HG03175 (cell line): ENCODE results near the gene SNRPA1.

Source experiments
- ATAC-seq: cut with Tn5 transposase; IDR thresholded peaks from one replicate; pipeline ENCODE4 v1.9.1; 2021; ENCODE audit warnings: mild to moderate bottlenecking, moderate library complexity; ENCODE audit not compliant: unreplicated experiment

SNRPA1 gene

GRCh38 chr15:101294731-101295606, at the start of gene SNRPA1:
TSS of gene SNRPA1 (minus strand) at chr15:101295248. CDS start at chr15:101295178, 70 bp downstream.
- ATAC-seq = peak; percentile 74

GRCh38 chr15:101342056-101342455, 47.0 kb upstream of the SNRPA1 start:
- ATAC-seq = no peak

- ATAC-seq = no peak
Observed at GRCh38 chr15:101338502-101339057, 43.5 kb upstream of the SNRPA1 start.

DNA sequence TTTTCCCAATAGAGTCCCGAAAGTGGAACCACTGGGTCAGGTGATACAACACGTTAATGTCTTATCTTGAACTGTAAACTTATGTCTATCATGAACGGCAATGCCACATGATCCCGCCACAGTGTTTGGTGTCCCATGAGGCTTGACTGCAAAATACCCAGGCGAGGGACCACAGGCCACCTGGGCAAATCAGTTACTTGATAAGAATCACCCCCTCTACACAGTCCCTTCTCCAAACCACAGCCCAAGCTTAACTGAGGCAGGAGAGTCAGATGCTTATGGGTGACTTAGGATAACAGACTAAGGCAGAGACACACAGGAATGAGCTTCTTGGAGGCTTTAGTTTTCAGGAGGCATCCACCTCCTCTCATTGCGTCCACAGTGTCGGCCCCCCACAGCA, 42.9 kb upstream of the SNRPA1 start:
- ATAC-seq = no peak

DNA sequence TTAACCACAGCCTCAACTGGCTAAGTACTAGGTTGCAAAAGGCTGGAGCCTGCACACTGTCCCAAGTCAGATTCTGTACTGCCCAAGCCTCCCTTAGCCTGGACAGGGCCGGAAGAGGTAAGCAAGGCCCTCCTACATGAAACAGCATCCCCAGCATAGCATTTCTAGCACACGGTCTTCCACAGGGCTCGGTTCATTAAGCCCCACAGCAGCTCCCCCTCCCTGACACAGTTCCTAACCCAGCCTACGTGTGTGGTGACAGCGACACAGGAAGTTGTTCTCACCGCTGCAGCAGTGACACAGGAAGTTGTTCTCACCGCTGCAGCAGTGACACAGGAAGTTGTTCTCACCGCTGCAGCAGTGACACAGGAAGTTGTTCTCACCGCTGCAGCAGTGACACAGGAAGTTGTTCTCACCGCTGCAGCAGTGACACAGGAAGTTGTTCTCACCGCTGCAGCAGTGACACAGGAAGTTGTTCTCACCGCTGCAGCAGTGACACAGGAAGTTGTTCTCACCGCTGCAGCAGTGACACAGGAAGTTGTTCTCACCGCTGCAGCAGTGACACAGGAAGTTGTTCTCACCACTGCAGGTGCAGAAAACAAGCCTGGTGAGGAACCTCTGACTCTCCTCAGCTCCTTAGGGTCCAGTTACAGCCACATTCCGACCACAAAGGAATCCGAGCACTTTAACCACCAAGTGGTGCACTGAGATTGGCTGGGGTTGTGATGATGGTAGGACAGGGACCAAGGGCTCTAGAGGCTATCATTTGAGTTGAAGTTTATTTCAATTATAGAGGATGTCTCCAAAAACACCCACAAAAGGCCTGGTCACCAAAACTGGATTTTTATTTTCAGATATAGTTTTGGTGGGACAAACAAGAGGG, 39.1 kb upstream of the SNRPA1 start:
- peak; percentile 72 for ATAC-seq

DNA sequence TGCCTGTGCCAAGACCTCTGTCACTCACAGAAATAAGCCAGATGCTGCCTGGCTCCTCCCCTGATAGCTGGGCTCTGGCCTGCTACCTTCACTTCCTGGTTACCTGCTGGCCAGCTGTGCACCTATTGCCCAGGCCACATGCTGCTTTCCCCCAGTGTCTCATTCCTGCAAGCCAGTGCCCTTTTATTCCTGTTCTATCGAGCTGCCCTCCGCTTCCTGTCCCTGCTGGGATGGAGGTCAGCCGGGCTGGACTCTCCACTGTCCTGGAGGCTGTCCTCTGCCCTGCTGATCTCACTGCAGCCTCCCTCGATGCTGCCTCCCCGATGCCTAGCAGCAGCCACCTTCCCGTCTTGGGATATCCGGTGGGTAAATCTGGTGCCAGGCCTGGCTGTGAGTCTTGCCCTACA, 37.0 kb upstream of the SNRPA1 start:
- no peak for ATAC-seq

DNA sequence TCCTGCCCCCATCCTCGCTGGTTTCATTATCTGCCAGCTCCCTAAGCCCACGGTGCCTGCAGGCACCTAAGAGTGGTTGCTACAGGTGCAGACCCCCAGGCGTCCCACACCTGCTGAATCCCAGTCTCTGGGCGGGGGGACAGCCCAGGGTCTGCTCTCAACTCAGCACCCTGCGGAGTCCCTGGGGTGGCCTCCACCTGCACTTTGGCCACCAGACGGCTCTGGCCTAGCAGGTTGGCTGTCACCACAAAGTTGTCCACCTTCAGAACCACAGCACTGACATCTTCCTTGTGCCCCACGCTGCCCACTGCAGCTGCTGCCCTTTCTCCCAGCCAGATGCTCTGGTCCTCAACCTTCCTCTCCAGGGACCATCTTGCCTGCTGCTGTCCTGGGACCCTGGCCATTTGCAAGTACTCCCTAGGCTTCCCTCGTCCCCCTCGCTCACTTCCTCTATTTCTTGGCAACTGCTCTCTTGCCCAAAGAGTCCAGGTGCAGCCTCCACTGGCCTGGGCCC, 34.9 kb upstream of the SNRPA1 start:
- ATAC-seq = no peak

DNA sequence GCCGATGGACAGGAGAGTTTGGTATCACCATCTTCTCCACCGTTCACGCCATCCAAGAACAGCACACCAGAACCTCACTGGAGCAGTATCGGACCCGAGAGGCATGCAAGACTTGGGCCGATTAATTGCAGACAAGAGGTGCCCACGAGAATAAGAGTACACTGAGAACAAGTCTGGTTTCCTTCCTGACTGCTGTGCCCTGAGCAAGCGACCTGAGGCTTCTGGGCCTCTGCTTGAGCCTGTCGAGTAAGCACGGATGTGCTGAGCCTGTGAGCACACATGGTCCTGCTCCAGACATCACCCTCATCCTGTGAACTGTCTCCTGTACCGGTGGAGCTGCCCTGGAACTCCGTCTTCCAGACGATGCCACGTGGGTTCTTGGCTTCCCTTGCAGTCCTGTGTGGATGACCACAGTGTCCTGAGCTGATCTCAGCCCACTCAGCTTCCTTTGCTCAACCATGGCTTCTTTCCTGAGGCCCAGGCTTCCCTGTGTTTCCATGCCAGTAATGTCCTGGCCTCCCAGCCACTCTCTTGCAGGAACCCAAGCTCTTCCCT, 34.3 kb upstream of the SNRPA1 start:
- ATAC-seq = no peak

DNA sequence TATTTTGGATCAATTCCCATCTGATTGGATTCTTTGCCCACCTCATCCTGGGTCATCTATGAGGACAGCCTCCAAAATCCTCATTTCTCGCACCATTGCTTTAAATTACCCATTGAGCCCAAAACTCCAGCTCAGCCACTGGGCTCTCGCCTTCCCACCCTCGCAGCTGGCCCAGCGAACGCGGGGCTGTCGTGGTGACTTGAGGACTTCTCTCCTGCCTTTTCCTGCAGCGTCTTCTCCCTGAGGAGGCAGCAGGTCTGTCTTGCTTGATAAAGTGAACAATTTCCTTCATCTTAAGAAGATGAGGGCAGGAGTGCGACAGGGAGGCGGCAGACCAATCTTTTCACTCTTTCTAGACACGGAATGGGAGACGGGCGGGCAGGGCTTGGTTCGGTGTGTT, 33.0 kb upstream of the SNRPA1 start:
- ATAC-seq = no peak

- ATAC-seq = no peak
Observed at GRCh38 chr15:101327147-101327740, 32.2 kb upstream of the SNRPA1 start.

DNA sequence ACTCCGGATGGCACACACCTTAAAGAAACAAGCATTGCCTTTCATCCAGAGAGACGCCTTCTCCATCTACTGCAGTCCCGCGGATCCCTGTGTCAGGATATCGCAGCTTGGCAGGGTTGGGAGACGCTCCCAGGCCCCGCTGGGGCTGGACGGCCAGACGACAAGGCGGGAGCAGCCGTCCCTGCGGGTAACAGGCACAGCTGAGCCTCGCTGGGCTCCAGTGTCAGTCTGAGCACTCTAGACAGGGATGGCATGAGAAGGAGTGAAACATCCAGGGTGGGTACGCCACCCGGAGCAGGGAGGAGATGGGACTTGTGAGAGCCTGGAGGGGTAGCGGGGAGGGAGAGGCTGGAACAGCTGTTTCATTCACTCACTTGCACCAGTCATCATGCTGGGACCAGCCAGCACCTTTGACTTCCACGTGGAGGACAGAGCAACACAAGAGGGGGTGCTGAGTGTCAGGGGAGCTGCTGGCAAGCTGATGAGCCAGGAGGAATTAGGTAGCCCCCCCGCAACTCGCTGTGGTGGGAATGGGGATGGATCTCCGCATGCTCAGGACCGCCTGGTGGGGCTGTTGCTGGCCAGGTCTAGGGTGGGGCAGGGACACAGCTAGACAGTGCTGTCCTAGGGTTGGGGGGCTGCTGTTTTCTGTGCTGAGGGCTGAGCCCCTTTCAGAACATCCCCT, 31.6 kb upstream of the SNRPA1 start:
- no peak for ATAC-seq

DNA sequence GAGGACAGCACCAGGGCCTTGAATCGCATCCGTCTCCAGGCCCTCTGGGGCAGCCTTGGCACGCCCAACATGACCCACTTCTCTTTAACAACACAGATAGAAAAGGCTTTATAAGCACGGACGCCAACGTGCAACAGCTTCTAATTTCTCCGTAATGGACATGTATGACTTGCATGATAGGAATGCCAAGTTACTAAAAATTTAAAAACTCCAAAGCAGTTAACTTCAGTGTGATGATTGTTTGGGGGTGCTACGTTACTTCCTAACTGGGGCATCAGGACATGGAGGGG, 30.9 kb upstream of the SNRPA1 start:
- ATAC-seq = no peak

DNA sequence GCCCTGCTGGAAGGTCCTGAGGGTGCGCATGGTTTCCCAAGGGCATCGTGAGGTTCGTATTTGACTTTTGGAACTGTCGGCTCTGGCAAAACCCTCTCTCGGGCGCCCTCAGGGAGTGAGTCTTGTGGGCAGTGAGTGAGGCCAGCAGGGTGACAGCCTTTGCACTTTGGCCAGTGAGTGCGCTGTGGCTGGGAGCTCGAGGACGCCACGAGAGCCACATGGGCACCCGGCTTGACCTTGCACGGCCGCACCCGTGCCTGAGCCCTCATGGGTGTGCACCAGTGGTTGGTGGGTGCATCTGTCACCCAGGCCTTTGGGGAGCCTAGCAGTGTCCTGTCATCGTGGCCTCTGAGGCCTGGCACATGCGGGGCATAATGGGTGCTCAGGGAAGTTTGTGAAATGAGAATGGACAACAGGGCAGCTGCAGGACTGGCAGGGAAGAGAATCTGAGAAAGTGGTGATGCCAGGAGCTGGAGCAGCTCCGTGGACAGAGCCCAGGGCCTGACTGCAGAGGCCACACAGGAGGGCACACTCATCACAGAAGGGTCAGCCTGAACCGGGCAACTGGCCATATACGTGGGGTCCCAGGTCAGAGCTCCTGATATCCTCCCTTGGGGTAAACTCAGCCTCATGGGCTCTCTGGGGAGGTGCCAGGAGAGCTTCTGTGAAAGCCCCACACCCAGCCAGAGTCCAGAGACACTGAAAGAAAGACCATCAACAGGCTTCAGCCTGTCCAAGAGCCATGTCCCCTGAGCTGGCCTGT, 30.4 kb upstream of the SNRPA1 start:
- no peak for ATAC-seq

DNA sequence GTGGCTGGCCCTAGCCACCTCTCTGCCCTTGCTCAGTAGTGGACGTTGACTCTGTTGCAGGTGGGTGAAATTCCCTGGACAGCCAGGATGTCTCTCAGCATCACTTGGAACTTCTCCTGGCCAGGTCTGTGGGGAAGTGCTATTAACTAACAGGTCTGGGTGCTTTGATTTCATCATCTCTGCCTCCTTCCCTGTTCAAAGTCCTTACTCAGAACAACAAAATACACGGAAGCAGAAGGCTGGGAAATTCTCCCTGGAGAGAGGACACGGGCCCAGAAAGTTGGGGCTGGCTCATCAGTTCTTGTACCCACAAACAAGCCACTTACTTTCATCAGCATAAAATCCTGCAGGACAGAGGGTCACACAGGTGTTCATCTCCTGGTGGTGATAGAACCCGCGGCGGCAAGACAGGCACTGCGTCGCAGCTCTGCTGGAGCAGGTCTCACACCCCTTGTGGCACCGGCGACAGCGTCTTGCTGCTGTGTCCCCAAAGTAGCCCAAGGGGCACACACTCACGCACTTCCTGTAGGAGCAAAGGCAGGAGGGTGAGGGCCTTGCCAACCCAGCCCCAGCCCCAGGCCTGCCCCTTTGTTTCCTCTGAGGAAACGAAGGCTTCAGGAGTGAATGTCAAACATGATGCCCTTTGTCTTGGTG, 29.6 kb upstream of the SNRPA1 start:
- no peak for ATAC-seq

- ATAC-seq = no peak
Observed at GRCh38 chr15:101323793-101324523, 28.9 kb upstream of the SNRPA1 start.

GRCh38 chr15:101322854-101323477, 27.9 kb upstream of the SNRPA1 start:
- ATAC-seq = no peak

GRCh38 chr15:101322016-101322695, 27.1 kb upstream of the SNRPA1 start:
- no peak for ATAC-seq
